OCI-LY3 (cell line): ENCODE results near the gene SUCLG2.

Experiments
- EZH2phosphoT487 ChIP-seq: fragments of 200-600 bp; shearing (Covaris generic); IDR thresholded peaks from 2 replicates; pipeline ENCODE4 v1.6.1; 2018; ENCODE audit warnings: antibody characterized with exemption, mixed run types, low read depth
- TF ChIP-seq, protein P1 (sequence below): fragments of 200-600, 300-600 bp; sonication (generic); IDR thresholded peaks from 2 replicates; pipeline ENCODE4 v1.5.1; 2014; ENCODE audit warnings: antibody characterized with exemption, low read length, low read depth

GRCh38 chr3:67624687-67625086 is 29.7 kb downstream of the SUCLG2 start:
- TF ChIP-seq EZH2phosphoT487, result no peak
- TF ChIP-seq, protein P1, sequence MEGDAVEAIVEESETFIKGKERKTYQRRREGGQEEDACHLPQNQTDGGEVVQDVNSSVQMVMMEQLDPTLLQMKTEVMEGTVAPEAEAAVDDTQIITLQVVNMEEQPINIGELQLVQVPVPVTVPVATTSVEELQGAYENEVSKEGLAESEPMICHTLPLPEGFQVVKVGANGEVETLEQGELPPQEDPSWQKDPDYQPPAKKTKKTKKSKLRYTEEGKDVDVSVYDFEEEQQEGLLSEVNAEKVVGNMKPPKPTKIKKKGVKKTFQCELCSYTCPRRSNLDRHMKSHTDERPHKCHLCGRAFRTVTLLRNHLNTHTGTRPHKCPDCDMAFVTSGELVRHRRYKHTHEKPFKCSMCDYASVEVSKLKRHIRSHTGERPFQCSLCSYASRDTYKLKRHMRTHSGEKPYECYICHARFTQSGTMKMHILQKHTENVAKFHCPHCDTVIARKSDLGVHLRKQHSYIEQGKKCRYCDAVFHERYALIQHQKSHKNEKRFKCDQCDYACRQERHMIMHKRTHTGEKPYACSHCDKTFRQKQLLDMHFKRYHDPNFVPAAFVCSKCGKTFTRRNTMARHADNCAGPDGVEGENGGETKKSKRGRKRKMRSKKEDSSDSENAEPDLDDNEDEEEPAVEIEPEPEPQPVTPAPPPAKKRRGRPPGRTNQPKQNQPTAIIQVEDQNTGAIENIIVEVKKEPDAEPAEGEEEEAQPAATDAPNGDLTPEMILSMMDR, result no peak
